Ishikawa (cell line): ENCODE measurements around the gene MAML2.

Source experiments
- EP300 ChIP-seq: IDR thresholded peaks from 2 replicates; pipeline ENCODE4 v1.6.1; 2012; ENCODE audit warnings: borderline replicate concordance
- NFIC ChIP-seq: IDR thresholded peaks from 2 replicates; pipeline ENCODE4 v1.6.1; 2012
- RAD21 ChIP-seq: IDR thresholded peaks from 2 replicates; pipeline ENCODE4 v1.6.1; 2012; ENCODE audit warnings: low read depth
- TAF1 ChIP-seq: IDR thresholded peaks from 2 replicates; pipeline ENCODE4 v1.6.1; 2012; ENCODE audit warnings: low read depth, mild to moderate bottlenecking
- TCF12 ChIP-seq: IDR thresholded peaks from 2 replicates; pipeline ENCODE4 v1.6.1; 2012; ENCODE audit warnings: low read depth
- TEAD4 ChIP-seq: IDR thresholded peaks from 2 replicates; pipeline ENCODE4 v1.6.1; 2012
- TF ChIP-seq, protein P1 (sequence below): IDR thresholded peaks from 2 replicates; pipeline ENCODE4 v1.6.1; 2012; ENCODE audit warnings: low read depth, mild to moderate bottlenecking

DNA sequence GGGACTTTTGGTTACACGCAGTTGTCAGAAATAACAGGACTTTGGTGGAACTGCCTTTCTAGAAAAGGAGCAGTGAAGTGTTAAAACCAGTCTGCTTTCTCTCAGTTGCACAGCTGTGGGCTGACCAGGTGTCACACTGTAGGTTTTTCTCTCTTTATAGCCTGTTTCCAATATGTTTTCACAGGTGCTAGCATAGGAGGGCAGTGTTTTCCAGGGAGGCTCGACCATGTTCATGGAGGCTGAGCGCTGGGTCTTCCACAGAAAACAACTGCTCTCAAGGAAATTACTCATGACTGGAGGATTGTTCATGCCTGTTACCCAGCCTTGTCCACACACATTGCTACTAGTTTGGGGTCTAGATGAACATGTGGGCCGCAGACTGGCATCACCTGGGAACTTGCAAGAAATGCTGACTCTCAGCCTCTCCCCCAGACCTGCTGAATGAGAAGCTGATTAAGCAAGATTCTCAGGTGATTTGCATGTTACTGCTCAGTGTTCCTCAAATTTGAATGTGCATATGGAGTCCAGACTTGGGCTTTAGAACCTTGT is 157.7 kb downstream of the MAML2 start:
- no peak for TF ChIP-seq TAF1
- no peak for TF ChIP-seq EP300
- TF ChIP-seq, protein P1, sequence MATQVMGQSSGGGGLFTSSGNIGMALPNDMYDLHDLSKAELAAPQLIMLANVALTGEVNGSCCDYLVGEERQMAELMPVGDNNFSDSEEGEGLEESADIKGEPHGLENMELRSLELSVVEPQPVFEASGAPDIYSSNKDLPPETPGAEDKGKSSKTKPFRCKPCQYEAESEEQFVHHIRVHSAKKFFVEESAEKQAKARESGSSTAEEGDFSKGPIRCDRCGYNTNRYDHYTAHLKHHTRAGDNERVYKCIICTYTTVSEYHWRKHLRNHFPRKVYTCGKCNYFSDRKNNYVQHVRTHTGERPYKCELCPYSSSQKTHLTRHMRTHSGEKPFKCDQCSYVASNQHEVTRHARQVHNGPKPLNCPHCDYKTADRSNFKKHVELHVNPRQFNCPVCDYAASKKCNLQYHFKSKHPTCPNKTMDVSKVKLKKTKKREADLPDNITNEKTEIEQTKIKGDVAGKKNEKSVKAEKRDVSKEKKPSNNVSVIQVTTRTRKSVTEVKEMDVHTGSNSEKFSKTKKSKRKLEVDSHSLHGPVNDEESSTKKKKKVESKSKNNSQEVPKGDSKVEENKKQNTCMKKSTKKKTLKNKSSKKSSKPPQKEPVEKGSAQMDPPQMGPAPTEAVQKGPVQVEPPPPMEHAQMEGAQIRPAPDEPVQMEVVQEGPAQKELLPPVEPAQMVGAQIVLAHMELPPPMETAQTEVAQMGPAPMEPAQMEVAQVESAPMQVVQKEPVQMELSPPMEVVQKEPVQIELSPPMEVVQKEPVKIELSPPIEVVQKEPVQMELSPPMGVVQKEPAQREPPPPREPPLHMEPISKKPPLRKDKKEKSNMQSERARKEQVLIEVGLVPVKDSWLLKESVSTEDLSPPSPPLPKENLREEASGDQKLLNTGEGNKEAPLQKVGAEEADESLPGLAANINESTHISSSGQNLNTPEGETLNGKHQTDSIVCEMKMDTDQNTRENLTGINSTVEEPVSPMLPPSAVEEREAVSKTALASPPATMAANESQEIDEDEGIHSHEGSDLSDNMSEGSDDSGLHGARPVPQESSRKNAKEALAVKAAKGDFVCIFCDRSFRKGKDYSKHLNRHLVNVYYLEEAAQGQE: no peak
- TF ChIP-seq TEAD4: no peak
- TF ChIP-seq TCF12: no peak
- no peak for TF ChIP-seq RAD21
- no peak for TF ChIP-seq NFIC
